ENCODE results near the gene RBM20. TPM values are rescaled to one million over a fixed set of nuclear protein-coding genes. Genes with fewer than 3 reads are reported as not detected.

The RBM20 gene
- polyA plus RNA-seq, 3 donors, result not detected

DNA sequence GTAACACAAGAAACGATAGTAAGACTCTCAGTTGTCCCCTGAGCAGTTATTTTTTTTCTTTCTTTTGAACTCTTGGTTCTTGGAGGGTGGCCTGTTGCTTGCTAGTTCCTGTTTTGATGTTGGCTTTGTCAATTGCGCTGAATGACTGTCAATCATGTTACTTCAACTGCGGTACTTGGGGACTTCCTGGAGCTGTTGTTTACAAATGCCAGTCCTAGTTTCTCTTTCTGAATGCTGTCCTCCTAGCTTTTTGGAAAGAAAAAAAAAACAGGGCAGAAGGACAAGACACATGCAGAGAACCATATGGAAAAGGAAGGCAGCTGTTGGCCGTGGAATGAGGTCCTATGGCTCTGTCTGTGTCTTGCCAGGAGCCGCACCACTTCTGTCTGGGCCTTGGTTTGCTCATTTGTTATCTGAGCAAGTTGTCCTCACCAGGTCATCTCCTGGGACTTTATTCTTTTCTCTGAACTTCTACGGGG lies 220.6 kb downstream of the RBM20 start:
- peak overlapping the region; percentile 58 to 91 for H3K4me3 Mint-ChIP-seq
- peak overlapping the region; percentile 95 to 99 (median 98) for H3K27ac Mint-ChIP-seq
- Histone ChIP-seq H3K27me3 (ENCODE audit: control insufficient read depth in 2 of 2, insufficient read depth in 2 of 2, low read length in 2 of 2) (no peaks in the 10 kb centered on the region), H3K36me3 (replicated peaks in 1 of 2; ENCODE audit: control insufficient read depth in 1 of 2, insufficient read depth in 2 of 2, low read length in 2 of 2) (no peaks in the 10 kb centered on the region), H3K4me3 (replicated peaks in 1 of 3; ENCODE audit: low read depth in 2 of 3, low read length in 3 of 3) (peak overlapping the region; percentile 21 to 68 (median 26)), H3K9ac (ENCODE audit: insufficient read depth, low read length, poor library complexity, severe bottlenecking) (peak overlapping the region; percentile 73), H4K20me1 (ENCODE audit: insufficient read depth, low read length) (no peaks in the 10 kb centered on the region), H3K9me3 (replicated peaks in 1 of 2; ENCODE audit: control insufficient read depth in 1 of 2, insufficient read depth in 1 of 2, low read length in 2 of 2) (no peaks in the 10 kb centered on the region), H3K4me2 (replicated peaks; ENCODE audit: extremely low read depth, low read length, poor library complexity, severe bottlenecking) (peak overlapping the region; percentile 71), H3K27ac (ENCODE audit: low read depth in 1 of 2, low read length in 2 of 2) (peak overlapping the region; percentile 98), H2AFZ (ENCODE audit: insufficient read depth, low read depth, low read length, poor library complexity, severe bottlenecking) (peak overlapping the region; percentile 54), H3K4me1 (ENCODE audit: control insufficient read depth in 1 of 2, insufficient read depth in 2 of 2, low read length in 2 of 2) (peaks cover 96% of the 10 kb centered on the region in 2 donors), H3K79me2 (ENCODE audit: insufficient read depth, low read length) (no peaks in the 10 kb centered on the region)
- H3K27me3 Mint-ChIP-seq (ENCODE audit: low read depth in 3 of 3), result peaks cover 0 to 3% (median 0%) of the 10 kb centered on the region in 3 donors
- TF ChIP-seq, protein P1, sequence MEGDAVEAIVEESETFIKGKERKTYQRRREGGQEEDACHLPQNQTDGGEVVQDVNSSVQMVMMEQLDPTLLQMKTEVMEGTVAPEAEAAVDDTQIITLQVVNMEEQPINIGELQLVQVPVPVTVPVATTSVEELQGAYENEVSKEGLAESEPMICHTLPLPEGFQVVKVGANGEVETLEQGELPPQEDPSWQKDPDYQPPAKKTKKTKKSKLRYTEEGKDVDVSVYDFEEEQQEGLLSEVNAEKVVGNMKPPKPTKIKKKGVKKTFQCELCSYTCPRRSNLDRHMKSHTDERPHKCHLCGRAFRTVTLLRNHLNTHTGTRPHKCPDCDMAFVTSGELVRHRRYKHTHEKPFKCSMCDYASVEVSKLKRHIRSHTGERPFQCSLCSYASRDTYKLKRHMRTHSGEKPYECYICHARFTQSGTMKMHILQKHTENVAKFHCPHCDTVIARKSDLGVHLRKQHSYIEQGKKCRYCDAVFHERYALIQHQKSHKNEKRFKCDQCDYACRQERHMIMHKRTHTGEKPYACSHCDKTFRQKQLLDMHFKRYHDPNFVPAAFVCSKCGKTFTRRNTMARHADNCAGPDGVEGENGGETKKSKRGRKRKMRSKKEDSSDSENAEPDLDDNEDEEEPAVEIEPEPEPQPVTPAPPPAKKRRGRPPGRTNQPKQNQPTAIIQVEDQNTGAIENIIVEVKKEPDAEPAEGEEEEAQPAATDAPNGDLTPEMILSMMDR (IDR thresholded peaks at IDR 0.05), result no peak
- DNase-seq, result peak; percentile 85 to 95 (median 91)
- H3K36me3 Mint-ChIP-seq, result peaks cover 0 to 2% of the 10 kb centered on the region in 2 donors
- no peaks in the 10 kb centered on the region for H3K9me3 Mint-ChIP-seq
- WGBS (ENCODE audit: insufficient coverage), result 28% methylated on average over 4 of the region's 6 CpGs
- intact Hi-C loops (cut with micrococcal nuclease), result no loop called here
- peaks cover 95% of the 10 kb centered on the region for H3K4me1 Mint-ChIP-seq

DNA sequence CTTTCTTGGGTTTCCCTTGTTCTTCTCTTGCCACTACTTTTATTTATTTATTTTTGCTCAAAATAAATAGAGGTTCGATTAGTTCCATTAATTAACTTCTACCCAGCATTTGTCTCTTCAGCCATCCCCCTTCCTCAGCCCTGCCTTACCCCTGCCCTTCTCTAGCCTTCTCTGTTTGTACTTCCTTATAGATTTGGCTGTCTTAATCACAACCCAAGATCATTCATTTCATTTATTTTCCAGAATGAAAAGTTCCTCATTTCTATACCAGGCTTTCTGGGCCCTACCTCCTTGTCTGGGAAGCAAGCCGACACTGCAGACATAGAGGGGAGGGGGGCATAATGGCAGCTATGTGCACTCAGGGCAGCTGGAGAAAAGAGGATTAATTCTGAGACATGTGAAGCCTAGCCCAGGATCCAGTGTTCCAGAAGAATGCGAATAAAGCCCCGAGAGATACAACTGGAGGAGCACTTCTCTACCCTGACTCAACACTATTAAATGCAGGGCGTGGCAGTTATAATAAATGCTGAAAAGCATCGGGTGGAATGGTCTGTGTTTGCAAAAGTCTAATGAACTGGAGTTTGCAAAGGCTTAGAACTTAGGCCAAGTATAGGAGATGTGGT lies 221.2 kb downstream of the RBM20 start:
- intact Hi-C loops (cut with micrococcal nuclease), result no loop called here
- H3K9me3 Mint-ChIP-seq, result no peaks in the 10 kb centered on the region
- Histone ChIP-seq H3K27me3 (ENCODE audit: control insufficient read depth in 2 of 2, insufficient read depth in 2 of 2, low read length in 2 of 2) (no peaks in the 10 kb centered on the region), H3K4me1 (ENCODE audit: control insufficient read depth in 1 of 2, insufficient read depth in 2 of 2, low read length in 2 of 2) (peaks cover 90% of the 10 kb centered on the region in 2 donors), H3K36me3 (replicated peaks in 1 of 2; ENCODE audit: control insufficient read depth in 1 of 2, insufficient read depth in 2 of 2, low read length in 2 of 2) (no peaks in the 10 kb centered on the region), H3K4me2 (replicated peaks; ENCODE audit: extremely low read depth, low read length, poor library complexity, severe bottlenecking) (peak overlapping the region; percentile 71), H4K20me1 (ENCODE audit: insufficient read depth, low read length) (no peaks in the 10 kb centered on the region), H3K4me3 (replicated peaks in 1 of 3; ENCODE audit: low read depth in 2 of 3, low read length in 3 of 3) (peak overlapping the region in 2 of 3 experiments; percentile 26 to 68), H3K79me2 (ENCODE audit: insufficient read depth, low read length) (no peaks in the 10 kb centered on the region), H3K9me3 (replicated peaks in 1 of 2; ENCODE audit: control insufficient read depth in 1 of 2, insufficient read depth in 1 of 2, low read length in 2 of 2) (no peaks in the 10 kb centered on the region), H2AFZ (ENCODE audit: insufficient read depth, low read depth, low read length, poor library complexity, severe bottlenecking) (no peak overlapping the region), H3K9ac (ENCODE audit: insufficient read depth, low read length, poor library complexity, severe bottlenecking) (peak overlapping the region; percentile 73), H3K27ac (ENCODE audit: low read depth in 1 of 2, low read length in 2 of 2) (peak overlapping the region; percentile 98)
- TF ChIP-seq, protein P1 (IDR thresholded peaks at IDR 0.05), result no peak
- 0% methylated on average over 1 of the region's 6 CpGs for WGBS (ENCODE audit: insufficient coverage)
- peak overlapping the region; percentile 95 to 99 (median 98) for H3K27ac Mint-ChIP-seq
- H3K4me3 Mint-ChIP-seq, result peak overlapping the region; percentile 58 to 91
- peaks cover 0 to 2% of the 10 kb centered on the region in 2 donors for H3K36me3 Mint-ChIP-seq
- peaks cover 92% of the 10 kb centered on the region for H3K4me1 Mint-ChIP-seq
- peak in 2 of 3 donors; percentile 48 to 50 for DNase-seq
- peaks cover 0 to 3% (median 0%) of the 10 kb centered on the region in 3 donors for H3K27me3 Mint-ChIP-seq (ENCODE audit: low read depth in 3 of 3)

All from CD14-positive monocyte (primary cell).